ENCODE data around the gene ZC2HC1C.

DNA sequence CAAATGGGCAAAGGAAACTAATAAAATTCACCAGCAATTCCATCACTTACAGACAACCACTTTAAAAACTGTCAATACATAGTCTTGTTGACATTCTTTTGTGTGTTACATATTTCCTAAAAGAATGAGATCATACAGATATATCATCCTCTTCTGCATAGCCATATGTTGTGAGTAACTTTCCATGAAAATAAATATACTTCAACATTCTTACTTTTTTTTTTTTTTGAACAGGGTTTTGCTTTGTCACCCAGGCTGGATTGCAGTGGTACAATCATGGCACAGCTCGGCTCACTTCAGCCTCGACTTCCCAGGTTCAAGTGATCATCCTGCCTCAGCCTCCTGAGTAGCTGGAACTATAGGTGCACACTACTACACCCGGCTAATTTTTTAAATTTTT is 20.9 kb downstream of the ZC2HC1C start:
- TF ChIP-seq, protein P1, sequence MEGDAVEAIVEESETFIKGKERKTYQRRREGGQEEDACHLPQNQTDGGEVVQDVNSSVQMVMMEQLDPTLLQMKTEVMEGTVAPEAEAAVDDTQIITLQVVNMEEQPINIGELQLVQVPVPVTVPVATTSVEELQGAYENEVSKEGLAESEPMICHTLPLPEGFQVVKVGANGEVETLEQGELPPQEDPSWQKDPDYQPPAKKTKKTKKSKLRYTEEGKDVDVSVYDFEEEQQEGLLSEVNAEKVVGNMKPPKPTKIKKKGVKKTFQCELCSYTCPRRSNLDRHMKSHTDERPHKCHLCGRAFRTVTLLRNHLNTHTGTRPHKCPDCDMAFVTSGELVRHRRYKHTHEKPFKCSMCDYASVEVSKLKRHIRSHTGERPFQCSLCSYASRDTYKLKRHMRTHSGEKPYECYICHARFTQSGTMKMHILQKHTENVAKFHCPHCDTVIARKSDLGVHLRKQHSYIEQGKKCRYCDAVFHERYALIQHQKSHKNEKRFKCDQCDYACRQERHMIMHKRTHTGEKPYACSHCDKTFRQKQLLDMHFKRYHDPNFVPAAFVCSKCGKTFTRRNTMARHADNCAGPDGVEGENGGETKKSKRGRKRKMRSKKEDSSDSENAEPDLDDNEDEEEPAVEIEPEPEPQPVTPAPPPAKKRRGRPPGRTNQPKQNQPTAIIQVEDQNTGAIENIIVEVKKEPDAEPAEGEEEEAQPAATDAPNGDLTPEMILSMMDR (IDR thresholded peaks at IDR 0.05): no peak
- TF ChIP-seq EZH2 (IDR thresholded peaks at IDR 0.05; ENCODE audit: borderline replicate concordance, insufficient read depth, low read depth, low read length, poor library complexity, severe bottlenecking): no peak
